Bladder microvascular endothelial cell (primary cell): ENCODE results near the gene EMD. TPM values are rescaled to one million over a fixed set of nuclear protein-coding genes. Genes with fewer than 3 reads are reported as not detected.

Experiments used
- total RNA-seq: library from RNA; depleted of rRNA; stranded (reverse); fragments of >200 nt; gene quantifications from 2 replicates; pipeline ENCODE4 v1.2.3, GENCODE V29; 2014

The EMD gene
- total RNA-seq, result 16.6 and 18.8 TPM in 2 replicates

DNA sequence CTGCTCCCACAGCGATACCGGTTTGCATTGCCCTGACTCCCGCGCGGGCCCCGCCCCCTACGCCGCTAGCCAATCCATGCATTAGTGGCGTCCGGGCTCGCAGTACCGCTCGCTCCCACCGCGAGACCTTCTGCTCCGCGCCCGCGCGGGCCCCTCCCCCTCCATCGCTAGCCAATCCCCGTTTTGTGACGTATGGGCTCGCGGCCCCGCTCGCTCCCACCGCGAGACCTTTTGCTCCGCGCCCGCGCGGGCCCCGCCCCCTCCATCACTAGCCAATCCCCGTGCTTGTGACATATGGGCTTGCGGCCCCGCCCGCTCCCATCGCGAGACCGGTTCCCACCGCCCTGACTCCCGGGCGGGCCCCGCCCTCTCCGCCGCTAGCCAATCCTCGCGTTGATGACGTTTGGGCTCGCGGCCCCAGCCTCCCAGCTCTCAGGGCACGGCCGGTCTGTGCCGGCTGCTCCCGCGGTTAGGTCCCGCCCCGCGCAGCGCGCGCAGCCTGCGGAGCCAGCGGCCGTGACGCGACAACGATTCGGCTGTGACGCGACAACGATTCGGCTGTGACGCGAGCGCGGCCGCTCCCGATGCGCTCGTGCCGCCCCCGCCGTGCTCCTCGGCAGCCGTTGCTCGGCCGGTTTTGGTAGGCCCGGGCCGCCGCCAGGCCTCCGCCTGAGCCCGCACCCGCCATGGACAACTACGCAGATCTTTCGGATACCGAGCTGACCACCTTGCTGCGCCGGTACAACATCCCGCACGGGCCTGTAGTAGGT is at the start of gene EMD:
TSS of gene EMD (plus strand) at position 497 of the 770 bp plus-strand sequence. CDS start at position 687, 190 bp downstream.

DNA sequence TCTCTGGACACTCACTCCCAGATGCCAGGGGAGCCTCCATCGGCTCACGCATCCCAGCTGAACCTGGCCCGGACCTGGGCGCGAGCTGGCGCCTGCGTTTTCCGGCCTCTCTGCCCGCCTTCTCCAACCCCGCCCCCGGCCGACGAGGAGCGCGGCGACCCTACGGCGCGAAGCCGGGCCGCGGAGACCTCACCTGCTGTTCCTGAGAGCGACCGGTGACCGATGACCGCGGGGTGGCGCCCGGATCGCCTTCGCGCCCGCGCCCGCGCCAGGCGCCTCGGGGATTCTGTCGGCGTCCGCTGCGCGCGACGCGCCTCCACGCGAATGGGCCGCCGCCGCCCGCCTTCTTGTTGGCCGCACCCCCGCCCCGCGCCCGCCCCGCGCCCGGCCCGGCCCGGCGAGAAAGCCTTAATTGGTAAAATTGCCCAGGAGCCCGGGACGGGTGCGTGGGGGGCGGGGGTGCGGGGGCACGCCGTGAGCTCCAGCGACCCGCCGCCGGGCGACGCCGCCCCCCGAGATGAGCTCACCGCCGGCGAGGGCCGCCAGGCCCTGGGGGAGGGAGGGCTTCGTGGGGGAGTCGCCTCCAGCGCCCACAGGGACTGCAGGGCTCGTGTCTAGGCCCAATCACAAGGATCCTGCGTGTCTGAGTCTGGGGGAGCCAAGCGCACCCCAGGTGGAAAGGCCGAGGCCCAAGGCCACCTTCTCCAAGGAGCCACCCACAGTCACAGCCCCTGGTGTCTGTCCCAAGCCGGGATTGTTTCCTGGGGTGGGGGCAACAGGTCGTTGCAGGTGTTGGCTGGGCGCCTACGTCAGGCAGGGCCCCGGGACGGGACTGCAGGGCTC is 4.6 kb upstream of the EMD start, which contains the start of gene FLNA:
TSS of gene FLNA (minus strand) at position 322 of the 843 bp plus-strand sequence. CDS start 3,389 bp downstream, outside the sequence.

DNA sequence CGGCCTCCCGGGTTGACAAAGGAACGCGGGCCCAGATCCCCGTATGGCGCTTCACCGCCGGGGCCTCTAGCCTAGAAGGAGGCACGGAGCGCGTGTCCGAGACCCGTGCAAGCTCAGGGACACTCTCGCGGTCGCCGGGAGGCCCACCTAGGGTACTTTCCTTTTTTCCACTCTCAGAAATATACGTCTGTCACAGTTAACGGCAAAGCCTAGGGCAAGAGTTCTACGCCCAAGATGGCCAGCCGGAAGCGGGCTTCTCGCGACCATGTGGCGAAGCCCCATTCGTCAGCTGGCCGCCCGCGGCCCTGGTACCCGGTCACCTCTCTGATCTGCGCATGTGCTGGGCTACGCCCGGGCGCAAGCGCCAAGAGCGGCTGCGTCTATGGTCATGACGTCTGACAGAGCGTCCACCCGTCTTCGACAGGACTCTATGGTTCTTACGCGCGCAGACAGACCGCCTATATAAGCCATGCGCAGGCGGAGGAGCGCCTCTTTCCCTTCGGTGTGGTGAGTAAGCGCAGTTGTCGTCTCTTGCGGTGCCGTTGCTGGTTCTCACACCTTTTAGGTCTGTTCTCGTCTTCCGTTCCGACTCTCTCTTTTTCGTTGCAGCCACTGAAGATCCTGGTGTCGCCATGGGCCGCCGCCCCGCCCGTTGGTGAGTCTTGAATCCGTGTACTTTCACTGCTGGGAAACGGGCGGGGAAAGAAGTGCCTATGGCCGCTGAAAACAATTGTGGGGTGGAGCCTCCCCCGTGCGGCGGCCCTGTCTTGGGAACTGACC is 19.0 kb downstream of the EMD start, which contains the start of gene RPL10:
TSS of gene RPL10 (plus strand) at position 490 of the 780 bp plus-strand sequence. CDS start at position 633, 143 bp downstream.

DNA sequence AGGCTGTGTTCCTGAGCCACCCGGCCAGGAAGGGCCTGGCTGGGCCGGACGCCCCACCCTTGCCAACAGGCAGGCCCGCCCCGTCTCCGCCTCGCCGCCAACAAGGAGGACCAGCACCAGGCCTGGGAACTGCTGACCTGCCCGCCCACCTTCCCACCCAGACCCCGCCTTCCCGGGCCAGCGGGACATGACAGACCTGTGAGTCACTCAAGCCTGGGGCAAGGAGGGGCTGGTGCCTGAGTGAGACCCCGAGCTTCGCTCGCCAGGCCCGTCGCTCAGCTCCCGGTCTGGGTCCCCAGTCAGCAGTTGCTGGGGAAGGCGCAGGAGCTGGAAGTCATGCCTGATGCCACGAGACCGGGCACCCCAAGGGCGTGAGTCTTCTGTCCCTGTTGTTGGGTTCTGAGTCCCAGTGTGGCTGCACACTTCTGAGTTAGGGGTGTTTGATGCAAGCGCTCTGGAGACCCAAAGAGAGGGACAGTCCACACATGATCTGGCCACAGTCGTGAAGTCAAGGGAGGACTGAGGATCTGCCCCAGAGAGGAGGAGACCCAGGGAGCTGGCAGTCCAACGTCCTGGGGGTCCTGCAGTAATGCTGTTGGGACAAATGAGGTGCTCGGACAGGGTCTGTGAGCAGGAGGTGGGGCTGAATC is 30.3 kb downstream of the EMD start, which contains the start of gene DNASE1L1:
TSS of gene DNASE1L1 (minus strand) at position 33 of the 650 bp plus-strand sequence. CDS start 3,686 bp downstream, outside the sequence.

DNA sequence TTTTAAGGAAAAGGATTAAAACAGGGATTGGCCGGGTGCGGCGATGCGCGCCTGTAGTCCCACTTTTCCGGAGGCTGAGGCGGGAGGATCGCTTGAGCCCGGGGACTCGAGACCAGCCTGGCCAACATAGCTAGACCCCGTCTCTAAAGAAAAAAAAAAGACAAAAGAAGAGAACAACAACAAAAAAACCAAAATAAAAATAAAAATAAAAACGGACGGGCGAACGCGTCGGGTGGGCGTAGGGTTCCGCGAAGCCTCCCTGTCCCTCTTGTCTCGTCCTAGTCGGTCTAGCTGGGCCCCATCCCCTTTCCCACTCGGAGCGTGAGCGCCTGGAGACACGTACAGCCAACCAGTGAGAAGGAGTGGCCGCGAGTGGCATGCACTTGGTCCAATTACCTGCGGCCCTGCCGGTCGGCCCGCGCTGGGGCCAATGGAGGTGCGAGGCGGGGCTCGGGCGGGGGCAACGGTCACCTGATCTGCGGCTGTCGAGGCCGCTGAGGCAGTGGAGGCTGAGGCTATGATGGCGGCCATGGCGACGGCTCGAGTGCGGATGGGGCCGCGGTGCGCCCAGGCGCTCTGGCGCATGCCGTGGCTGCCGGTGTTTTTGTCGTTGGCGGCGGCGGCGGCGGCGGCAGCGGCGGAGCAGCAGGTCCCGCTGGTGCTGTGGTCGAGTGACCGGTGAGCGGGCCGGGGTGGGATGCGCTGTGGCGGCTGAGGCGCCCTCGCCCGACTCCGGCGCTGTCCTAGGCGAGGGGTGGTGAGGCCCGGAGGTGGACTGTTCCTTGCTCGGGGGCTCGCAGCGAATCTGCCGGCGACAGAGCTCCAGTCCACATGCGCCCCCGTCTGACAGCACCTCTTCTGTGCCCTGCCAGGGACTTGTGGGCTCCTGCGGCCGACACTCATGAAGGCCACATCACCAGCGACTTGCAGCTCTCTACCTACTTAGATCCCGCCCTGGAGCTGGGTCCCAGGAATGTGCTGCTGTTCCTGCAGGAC is 49.4 kb downstream of the EMD start, which contains the start of gene ATP6AP1:
TSS of gene ATP6AP1 (plus strand) at position 502 of the 996 bp plus-strand sequence. CDS start at position 518, 16 bp downstream.

Other genes with a start within 250 kb of the EMD start
- not detected in 2 replicates for gene OPN1LW, start 235.1 kb upstream of the EMD start, total RNA-seq
- 0.25 TPM in 1 of 2 replicates, not detected in the other for gene OPN1MW, start 196.7 kb upstream of the EMD start, total RNA-seq
- gene OPN1MW2, start 159.5 kb upstream of the EMD start, total RNA-seq, result not detected in 2 replicates
- gene OPN1MW3, start 121.7 kb upstream of the EMD start, total RNA-seq, result not detected in 2 replicates
- gene TEX28, start 84.2 kb upstream of the EMD start, total RNA-seq, result 0.16 TPM in 1 of 2 replicates, not detected in the other
- under 0.01 and 0.31 TPM in 2 replicates for gene TKTL1, start 83.5 kb upstream of the EMD start, total RNA-seq
- gene FLNA, start 4.7 kb upstream of the EMD start, total RNA-seq, result 1,640 and 2,434 TPM in 2 replicates
- 2,048 and 2,051 TPM in 2 replicates for gene RPL10, start 19.1 kb downstream of the EMD start, total RNA-seq
- gene DNASE1L1, start 30.0 kb downstream of the EMD start, total RNA-seq, result 70.6 and 90.2 TPM in 2 replicates
- 20.9 and 23.9 TPM in 2 replicates for gene TAFAZZIN, start 32.2 kb downstream of the EMD start, total RNA-seq
- gene ATP6AP1, start 49.4 kb downstream of the EMD start, total RNA-seq, result 54.4 and 128 TPM in 2 replicates
- gene GDI1, start 57.9 kb downstream of the EMD start, total RNA-seq, result 36.4 and 99.2 TPM in 2 replicates
- 64.9 and 118 TPM in 2 replicates for gene FAM50A, start 64.8 kb downstream of the EMD start, total RNA-seq
- gene PLXNA3, start 79.0 kb downstream of the EMD start, total RNA-seq, result 7.9 and 13.3 TPM in 2 replicates
- 11.2 and 11.5 TPM in 2 replicates for gene LAGE3, start 100.0 kb downstream of the EMD start, total RNA-seq
- 37.1 and 49.5 TPM in 2 replicates for gene UBL4A, start 107.3 kb downstream of the EMD start, total RNA-seq
- gene SLC10A3, start 111.3 kb downstream of the EMD start, total RNA-seq, result 9.7 and 22.1 TPM in 2 replicates
- gene FAM3A, start 136.9 kb downstream of the EMD start, total RNA-seq, result 17.6 and 45.2 TPM in 2 replicates
- gene G6PD, start 167.6 kb downstream of the EMD start, total RNA-seq, result 38.9 and 52.8 TPM in 2 replicates
- gene IKBKG, start 168.3 kb downstream of the EMD start, total RNA-seq, result 12.1 and 14.2 TPM in 2 replicates
- not detected in 2 replicates for gene CTAG1A, start 205.8 kb downstream of the EMD start, total RNA-seq
- gene CTAG1B, start 240.0 kb downstream of the EMD start, total RNA-seq, result not detected in 2 replicates